NAMALWA (cell line): ENCODE data around the gene TPTE2.
A peak's percentile ranks its signal among the peaks of the same experiment; 100 is the strongest.
"Not testable (repeated sequence)": the region's sequence is repeated elsewhere in the genome, so short reads cannot be mapped to it uniquely, and the experiment has no call there.

Experiments
- DNase-seq: peaks from one replicate; pipeline ENCODE4 v3.0.0-alpha.2; 2015; ENCODE audit warnings: low spot score

The TPTE2 gene

GRCh38 chr13:19561127-19561582, at the start of gene TPTE2:
TSS of gene TPTE2 (minus strand) at chr13:19561532. CDS start at chr13:19503234, 58,298 bp downstream.
- not testable (repeated sequence) for DNase-seq

GRCh38 chr13:19607523-19608078, 46.3 kb upstream of the TPTE2 start:
- DNase-seq, result no peak

GRCh38 chr13:19606737-19607136, 45.4 kb upstream of the TPTE2 start:
- no peak for DNase-seq

GRCh38 chr13:19606152-19606551, 44.8 kb upstream of the TPTE2 start:
- DNase-seq, result no peak

- DNase-seq, result no peak
These were observed 44.0 kb upstream of the TPTE2 start for GRCh38 chr13:19605161-19605955.

- no peak for DNase-seq
These were observed 43.0 kb upstream of the TPTE2 start for GRCh38 chr13:19604306-19604705.

- DNase-seq, result peak; percentile 14
These were observed 40.7 kb upstream of the TPTE2 start for GRCh38 chr13:19601749-19602725.

GRCh38 chr13:19597523-19597922, 36.2 kb upstream of the TPTE2 start:
- no peak for DNase-seq

GRCh38 chr13:19596960-19597361, 35.6 kb upstream of the TPTE2 start:
- DNase-seq, result no peak

- no peak for DNase-seq
These were observed 34.8 kb upstream of the TPTE2 start for GRCh38 chr13:19596086-19596485.

GRCh38 chr13:19592657-19593180, 31.4 kb upstream of the TPTE2 start:
- DNase-seq, result no peak

- no peak for DNase-seq
These were observed 30.5 kb upstream of the TPTE2 start for GRCh38 chr13:19591864-19592263.

GRCh38 chr13:19590423-19590822, 29.1 kb upstream of the TPTE2 start:
- DNase-seq, result no peak

GRCh38 chr13:19589312-19589711, 28.0 kb upstream of the TPTE2 start:
- no peak for DNase-seq

- peak; percentile 80 for DNase-seq
These were observed 26.4 kb upstream of the TPTE2 start for GRCh38 chr13:19587635-19588300.

GRCh38 chr13:19586904-19587634, 25.7 kb upstream of the TPTE2 start:
- peak; percentile 75 for DNase-seq

GRCh38 chr13:19581675-19582074, 20.3 kb upstream of the TPTE2 start:
- DNase-seq, result no peak

- no peak for DNase-seq
These were observed 13.9 kb upstream of the TPTE2 start for GRCh38 chr13:19575230-19575629.

GRCh38 chr13:19573120-19573716, 11.9 kb upstream of the TPTE2 start:
- DNase-seq, result no peak

GRCh38 chr13:19572280-19572679, 10.9 kb upstream of the TPTE2 start:
- no peak for DNase-seq
